Measurements from ENCODE around the gene FAM78B. TPM values are rescaled to one million over a fixed set of nuclear protein-coding genes. Genes with fewer than 3 reads are reported as not detected.

Gene FAM78B
- total RNA-seq, 4 donors from 2014 or later: 0.35 to 5.4 (median 2.8) TPM

DNA sequence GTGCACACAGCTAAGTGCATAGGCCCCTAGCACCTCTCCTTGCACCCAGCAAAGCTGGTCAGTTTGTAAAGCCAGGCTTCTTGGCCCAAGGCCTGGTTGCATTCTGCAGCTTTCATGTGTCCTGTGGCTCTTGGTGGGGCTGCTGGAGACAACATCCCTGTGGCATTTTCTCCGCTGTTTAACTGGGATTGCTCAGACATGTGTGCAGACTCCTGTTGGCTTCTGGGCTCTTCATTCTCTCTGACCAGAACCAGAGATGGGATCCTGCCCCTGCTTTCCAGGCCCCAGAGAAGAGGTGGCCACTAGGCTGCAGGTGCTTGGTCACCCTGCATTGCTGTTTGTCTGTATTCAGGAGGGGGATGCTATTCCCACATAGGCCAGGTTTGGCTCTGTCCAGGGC lies 50.8 kb downstream of the FAM78B start:
- H3K9me3 ChIP-seq: no peaks in the 10 kb centered on the region
- TF ChIP-seq, protein P1, sequence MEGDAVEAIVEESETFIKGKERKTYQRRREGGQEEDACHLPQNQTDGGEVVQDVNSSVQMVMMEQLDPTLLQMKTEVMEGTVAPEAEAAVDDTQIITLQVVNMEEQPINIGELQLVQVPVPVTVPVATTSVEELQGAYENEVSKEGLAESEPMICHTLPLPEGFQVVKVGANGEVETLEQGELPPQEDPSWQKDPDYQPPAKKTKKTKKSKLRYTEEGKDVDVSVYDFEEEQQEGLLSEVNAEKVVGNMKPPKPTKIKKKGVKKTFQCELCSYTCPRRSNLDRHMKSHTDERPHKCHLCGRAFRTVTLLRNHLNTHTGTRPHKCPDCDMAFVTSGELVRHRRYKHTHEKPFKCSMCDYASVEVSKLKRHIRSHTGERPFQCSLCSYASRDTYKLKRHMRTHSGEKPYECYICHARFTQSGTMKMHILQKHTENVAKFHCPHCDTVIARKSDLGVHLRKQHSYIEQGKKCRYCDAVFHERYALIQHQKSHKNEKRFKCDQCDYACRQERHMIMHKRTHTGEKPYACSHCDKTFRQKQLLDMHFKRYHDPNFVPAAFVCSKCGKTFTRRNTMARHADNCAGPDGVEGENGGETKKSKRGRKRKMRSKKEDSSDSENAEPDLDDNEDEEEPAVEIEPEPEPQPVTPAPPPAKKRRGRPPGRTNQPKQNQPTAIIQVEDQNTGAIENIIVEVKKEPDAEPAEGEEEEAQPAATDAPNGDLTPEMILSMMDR (IDR thresholded peaks at IDR 0.05): no peak
- no peak for TF ChIP-seq POLR2A (IDR thresholded peaks at IDR 0.05)
- no peaks in the 10 kb centered on the region for H3K4me1 ChIP-seq
- no peaks in the 10 kb centered on the region for H3K36me3 ChIP-seq
- no peak overlapping the region for H3K27ac ChIP-seq
- H3K27me3 ChIP-seq: no peaks in the 10 kb centered on the region
- DNase-seq: no peak
- no peak overlapping the region for H3K4me3 ChIP-seq

DNA sequence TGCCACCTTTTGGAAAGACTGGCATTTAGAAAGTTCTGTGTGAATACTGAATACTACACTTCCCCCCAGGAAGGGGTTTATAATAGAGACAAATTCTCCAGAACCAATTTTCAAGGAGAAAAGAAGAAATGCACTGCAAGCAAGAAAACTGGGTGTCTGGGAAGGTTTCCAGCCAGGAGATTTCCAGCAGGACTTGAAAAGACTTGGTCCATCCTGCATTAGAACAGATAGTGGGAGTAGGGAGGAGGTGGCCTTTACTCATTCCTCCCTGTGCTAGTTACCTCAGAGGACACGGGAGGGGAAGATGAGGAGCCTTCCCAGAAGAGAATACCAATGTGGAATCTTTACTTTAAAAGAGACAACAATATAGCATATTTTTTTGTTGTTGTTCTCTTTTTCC lies 52.4 kb downstream of the FAM78B start:
- TF ChIP-seq, protein P1 (IDR thresholded peaks at IDR 0.05): no peak
- TF ChIP-seq POLR2A (IDR thresholded peaks at IDR 0.05): no peak
- no peaks in the 10 kb centered on the region for H3K4me1 ChIP-seq
- no peaks in the 10 kb centered on the region for H3K27me3 ChIP-seq
- DNase-seq: no peak
- H3K4me3 ChIP-seq: no peak overlapping the region
- no peaks in the 10 kb centered on the region for H3K36me3 ChIP-seq
- no peaks in the 10 kb centered on the region for H3K9me3 ChIP-seq
- H3K27ac ChIP-seq: no peak overlapping the region

DNA sequence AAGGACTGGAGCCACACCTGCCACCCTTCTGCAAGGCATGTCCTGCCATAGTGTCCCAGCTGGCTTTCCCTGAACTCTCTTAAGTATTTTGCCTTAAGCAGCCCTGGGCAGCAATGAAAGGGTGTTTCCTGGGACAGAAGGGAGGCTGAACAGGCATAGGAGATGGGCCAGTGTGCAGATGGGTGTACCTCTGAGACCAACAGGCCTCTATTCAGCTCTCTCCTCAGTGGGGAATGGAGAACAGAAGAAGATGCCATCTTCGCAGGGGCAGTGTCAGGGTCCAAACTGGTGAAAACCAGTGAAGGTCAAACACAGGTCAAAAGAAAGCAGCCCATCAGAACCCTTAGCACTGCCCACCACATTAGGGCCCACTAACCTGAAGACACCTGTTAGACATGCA lies 53.2 kb downstream of the FAM78B start:
- H3K9me3 ChIP-seq: no peaks in the 10 kb centered on the region
- H3K27me3 ChIP-seq: no peaks in the 10 kb centered on the region
- H3K4me3 ChIP-seq: no peak overlapping the region
- no peaks in the 10 kb centered on the region for H3K4me1 ChIP-seq
- no peak overlapping the region for H3K27ac ChIP-seq
- no peak for DNase-seq
- no peaks in the 10 kb centered on the region for H3K36me3 ChIP-seq
- TF ChIP-seq, protein P1 (IDR thresholded peaks at IDR 0.05): no peak
- no peak for TF ChIP-seq POLR2A (IDR thresholded peaks at IDR 0.05)

- H3K27ac ChIP-seq: no peak overlapping the region
- TF ChIP-seq, protein P1 (IDR thresholded peaks at IDR 0.05): no peak
- no peak for TF ChIP-seq POLR2A (IDR thresholded peaks at IDR 0.05)
- no peaks in the 10 kb centered on the region for H3K4me1 ChIP-seq
- H3K4me3 ChIP-seq: no peak overlapping the region
- no peaks in the 10 kb centered on the region for H3K9me3 ChIP-seq
- no peaks in the 10 kb centered on the region for H3K27me3 ChIP-seq
- no peak for DNase-seq
- no peaks in the 10 kb centered on the region for H3K36me3 ChIP-seq
Measured at GRCh38 chr1:166113031-166113430, 53.8 kb downstream of the FAM78B start.

GRCh38 chr1:166112425-166112824 lies 54.4 kb downstream of the FAM78B start:
- H3K27ac ChIP-seq: no peak overlapping the region
- H3K4me3 ChIP-seq: no peak overlapping the region
- no peaks in the 10 kb centered on the region for H3K9me3 ChIP-seq
- H3K4me1 ChIP-seq: no peaks in the 10 kb centered on the region
- no peaks in the 10 kb centered on the region for H3K27me3 ChIP-seq
- no peak for DNase-seq
- H3K36me3 ChIP-seq: no peaks in the 10 kb centered on the region
- TF ChIP-seq POLR2A (IDR thresholded peaks at IDR 0.05): no peak
- TF ChIP-seq, protein P1 (IDR thresholded peaks at IDR 0.05): no peak

GRCh38 chr1:166111430-166111829 lies 55.4 kb downstream of the FAM78B start:
- DNase-seq: no peak
- H3K27me3 ChIP-seq: no peaks in the 10 kb centered on the region
- H3K4me3 ChIP-seq: no peak overlapping the region
- H3K4me1 ChIP-seq: no peaks in the 10 kb centered on the region
- no peak overlapping the region for H3K27ac ChIP-seq
- no peaks in the 10 kb centered on the region for H3K9me3 ChIP-seq
- no peaks in the 10 kb centered on the region for H3K36me3 ChIP-seq
- no peak for TF ChIP-seq POLR2A (IDR thresholded peaks at IDR 0.05)
- TF ChIP-seq, protein P1 (IDR thresholded peaks at IDR 0.05): no peak

Measured in Peyer's patch (tissue), 4 donors.